Measurements from ENCODE around the gene P3H1. TPM values are rescaled to one million over a fixed set of nuclear protein-coding genes. Genes with fewer than 3 reads are reported as not detected.

The P3H1 gene
- total RNA-seq, 4 donors from 2014 or later = 5.5 to 12.4 (median 7.2) TPM

GRCh38 chr1:42780176-42780575 lies 13.3 kb upstream of the P3H1 start:
- 92 to 94% methylated on average over 1 of the region's 1 CpG for WGBS, 2 donors
- intact Hi-C loops (cut with DNase I) = no loop called here
- Histone ChIP-seq H3K9me3 (no peaks in the 10 kb centered on the region), H3K36me3 (peaks cover 4 to 78% (median 7%) of the 10 kb centered on the region in 3 donors), H3K4me3 (no peak overlapping the region), H3K27ac (no peak overlapping the region), H3K27me3 (peaks cover 0 to 3% (median 0%) of the 10 kb centered on the region in 4 donors), H3K4me1 (peaks cover 5 to 12% (median 7%) of the 10 kb centered on the region in 3 donors)
- DNase-seq = no peak
- no peak for TF ChIP-seq POLR2A (IDR thresholded peaks at IDR 0.05)
- TF ChIP-seq, protein P1, sequence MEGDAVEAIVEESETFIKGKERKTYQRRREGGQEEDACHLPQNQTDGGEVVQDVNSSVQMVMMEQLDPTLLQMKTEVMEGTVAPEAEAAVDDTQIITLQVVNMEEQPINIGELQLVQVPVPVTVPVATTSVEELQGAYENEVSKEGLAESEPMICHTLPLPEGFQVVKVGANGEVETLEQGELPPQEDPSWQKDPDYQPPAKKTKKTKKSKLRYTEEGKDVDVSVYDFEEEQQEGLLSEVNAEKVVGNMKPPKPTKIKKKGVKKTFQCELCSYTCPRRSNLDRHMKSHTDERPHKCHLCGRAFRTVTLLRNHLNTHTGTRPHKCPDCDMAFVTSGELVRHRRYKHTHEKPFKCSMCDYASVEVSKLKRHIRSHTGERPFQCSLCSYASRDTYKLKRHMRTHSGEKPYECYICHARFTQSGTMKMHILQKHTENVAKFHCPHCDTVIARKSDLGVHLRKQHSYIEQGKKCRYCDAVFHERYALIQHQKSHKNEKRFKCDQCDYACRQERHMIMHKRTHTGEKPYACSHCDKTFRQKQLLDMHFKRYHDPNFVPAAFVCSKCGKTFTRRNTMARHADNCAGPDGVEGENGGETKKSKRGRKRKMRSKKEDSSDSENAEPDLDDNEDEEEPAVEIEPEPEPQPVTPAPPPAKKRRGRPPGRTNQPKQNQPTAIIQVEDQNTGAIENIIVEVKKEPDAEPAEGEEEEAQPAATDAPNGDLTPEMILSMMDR (IDR thresholded peaks at IDR 0.05) = no peak

GRCh38 chr1:42779725-42780124 lies 12.9 kb upstream of the P3H1 start:
- no peak overlapping the region for H3K4me3 ChIP-seq
- intact Hi-C loops (cut with DNase I) = no loop called here
- no peak overlapping the region for H3K27ac ChIP-seq
- no peaks in the 10 kb centered on the region for H3K9me3 ChIP-seq
- DNase-seq = no peak
- peaks cover under 1 to 7% (median 2%) of the 10 kb centered on the region in 3 donors for H3K4me1 ChIP-seq
- H3K36me3 ChIP-seq = peaks cover 4 to 83% (median 11%) of the 10 kb centered on the region in 3 donors
- WGBS, 2 donors = 56 to 87% methylated on average over 2 of the region's 2 CpGs
- H3K27me3 ChIP-seq = no peaks in the 10 kb centered on the region
- TF ChIP-seq, protein P1 (IDR thresholded peaks at IDR 0.05) = no peak
- no peak for TF ChIP-seq POLR2A (IDR thresholded peaks at IDR 0.05)

DNA sequence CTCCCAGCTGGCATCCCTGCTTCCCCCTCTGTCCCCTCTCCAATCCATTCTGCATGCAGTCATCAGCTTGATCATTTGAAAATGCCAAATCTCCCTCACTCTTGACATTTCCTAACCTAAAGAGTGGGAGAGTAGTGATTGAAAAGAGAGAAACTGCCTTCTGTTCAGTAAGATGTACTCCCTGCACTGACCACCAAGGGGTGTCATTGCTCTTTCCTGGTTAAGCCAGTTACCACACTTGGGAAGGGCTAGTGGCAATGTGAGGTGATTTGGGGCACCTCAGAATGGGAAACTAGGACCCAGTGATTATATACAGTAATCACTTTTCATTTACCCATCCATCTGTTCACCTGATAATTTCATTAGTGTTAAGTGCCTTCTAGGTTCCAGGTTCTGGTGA lies 11.0 kb upstream of the P3H1 start:
- Histone ChIP-seq H3K27me3 (no peaks in the 10 kb centered on the region), H3K4me3 (no peak overlapping the region), H3K27ac (no peak overlapping the region), H3K4me1 (no peaks in the 10 kb centered on the region), H3K36me3 (peaks cover 4 to 97% (median 17%) of the 10 kb centered on the region in 3 donors), H3K9me3 (no peaks in the 10 kb centered on the region)
- no peak for DNase-seq
- intact Hi-C loops (cut with DNase I) = no loop called here
- TF ChIP-seq POLR2A (IDR thresholded peaks at IDR 0.05) = no peak
- TF ChIP-seq, protein P1 (IDR thresholded peaks at IDR 0.05) = peak in 5 of 6 experiments; percentile 44 to 70 (median 51)

DNA sequence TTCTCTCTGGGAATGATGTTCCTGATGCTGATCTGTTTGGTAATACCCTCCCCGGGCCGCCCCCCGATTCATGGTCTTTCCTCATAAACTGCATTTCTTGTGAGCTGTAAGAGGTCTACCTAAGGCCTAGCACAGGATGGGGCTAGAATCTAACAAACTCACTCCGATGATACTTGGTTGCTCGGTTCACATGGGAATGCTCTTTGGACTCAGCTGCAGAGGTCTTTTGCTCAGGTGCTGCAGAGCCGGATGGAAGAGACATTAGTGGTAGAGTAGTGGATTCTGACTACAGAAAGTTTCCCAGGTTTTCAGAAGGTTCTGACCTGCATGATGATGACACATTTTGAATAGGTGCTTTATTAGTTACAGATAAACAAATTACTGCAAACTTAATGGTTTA lies 9.7 kb upstream of the P3H1 start:
- intact Hi-C loops (cut with DNase I) = no loop called here
- 94 to 100% methylated on average over 4 to 6 of the region's 6 CpGs for WGBS, 2 donors
- no peaks in the 10 kb centered on the region for H3K27me3 ChIP-seq
- no peak for TF ChIP-seq POLR2A (IDR thresholded peaks at IDR 0.05)
- TF ChIP-seq, protein P1 (IDR thresholded peaks at IDR 0.05) = no peak
- DNase-seq = no peak
- H3K36me3 ChIP-seq = peaks cover 4 to 85% (median 17%) of the 10 kb centered on the region in 3 donors
- no peak overlapping the region for H3K27ac ChIP-seq
- H3K4me3 ChIP-seq = no peak overlapping the region
- no peaks in the 10 kb centered on the region for H3K4me1 ChIP-seq
- H3K9me3 ChIP-seq = no peaks in the 10 kb centered on the region

- intact Hi-C loops (cut with DNase I) = no loop called here
Observed at GRCh38 chr1:42774928-42775526, 8.2 kb upstream of the P3H1 start.

More at GRCh38 chr1:42774928-42775526, 8.2 kb upstream of the P3H1 start:
- TF ChIP-seq POLR2A (IDR thresholded peaks at IDR 0.05) = no peak
- TF ChIP-seq, protein P1 (IDR thresholded peaks at IDR 0.05) = no peak
- Histone ChIP-seq H3K4me1 (no peaks in the 10 kb centered on the region), H3K9me3 (no peaks in the 10 kb centered on the region), H3K4me3 (no peak overlapping the region), H3K27ac (no peak overlapping the region), H3K36me3 (peaks cover 4 to 71% (median 17%) of the 10 kb centered on the region in 3 donors), H3K27me3 (no peaks in the 10 kb centered on the region)
- WGBS, 2 donors = 79 to 92% methylated on average over 3 to 5 of the region's 5 CpGs
- DNase-seq = no peak

Data from esophagus squamous epithelium (tissue), 5 donors.